Measurements from ENCODE around the gene PRPF31. TPM values are rescaled to one million over a fixed set of nuclear protein-coding genes. Genes with fewer than 3 reads are reported as not detected.

Gene PRPF31
- total RNA-seq, 1 donor from 2014 or later, result 43.5 TPM

DNA sequence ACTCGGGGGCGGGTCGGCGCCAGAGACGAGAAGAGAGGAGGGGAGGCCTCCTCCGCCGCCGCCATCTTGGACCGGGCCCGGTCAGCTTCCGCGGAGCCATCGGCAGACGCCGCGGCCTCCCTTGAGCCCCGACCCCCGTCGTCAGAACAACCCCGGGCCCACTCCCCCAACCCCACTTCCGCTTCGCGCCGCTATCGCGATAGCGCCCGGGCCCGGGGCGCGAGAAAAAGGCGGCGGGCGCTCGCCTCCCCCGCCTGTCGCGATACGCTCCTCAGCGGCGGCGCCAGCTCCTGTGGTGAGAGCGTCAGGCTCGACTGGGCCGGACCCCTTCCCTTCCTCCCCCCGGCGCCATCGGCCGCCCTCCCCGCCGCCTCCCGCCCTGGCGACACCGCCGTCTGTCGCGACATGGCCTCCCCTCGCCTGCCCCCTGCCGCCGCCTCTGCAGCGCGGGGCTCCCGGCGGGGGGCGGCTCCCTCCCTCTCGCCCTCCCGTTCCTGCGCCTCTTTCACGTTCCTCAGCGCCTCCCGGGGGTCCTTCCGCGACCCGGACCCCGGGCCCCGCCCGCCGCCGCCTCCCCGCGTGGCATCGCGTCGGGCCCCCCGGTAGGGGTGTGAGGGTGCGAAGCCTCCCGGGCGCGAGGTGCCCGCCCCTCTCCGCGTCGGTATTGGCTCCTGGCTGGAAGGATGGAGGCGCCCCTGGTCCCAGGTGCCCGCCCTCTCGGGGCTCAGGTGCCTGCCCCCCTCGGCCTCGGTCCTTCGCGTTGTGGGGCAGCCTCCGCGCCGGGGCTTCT, 22.3 kb downstream of the PRPF31 start, which contains the start of gene CNOT3:
Gene CNOT3 (plus strand): TSS at position 64 of the 790 bp plus-strand sequence. CDS start 5,217 bp downstream, outside the sequence.
- ATAC-seq (peak in 1 of 2 donors; percentile 4), DNase-seq (peak; percentile 57)
- Histone ChIP-seq H3K4me1 (peaks cover 47% of the 10 kb centered on the region), H3K27me3 (ENCODE audit: low read depth) (no peaks in the 10 kb centered on the region), H3K9me3 (no peaks in the 10 kb centered on the region), H3K4me3 (peak within 1 kb of the TSS; percentile 94), H3K27ac (peak within 1 kb of the TSS; percentile 96), H3K36me3 (peaks cover 23% of the 10 kb centered on the region)
- intact Hi-C loops (cut with DNase I), result no loop called here
- TF ChIP-seq, protein P1, sequence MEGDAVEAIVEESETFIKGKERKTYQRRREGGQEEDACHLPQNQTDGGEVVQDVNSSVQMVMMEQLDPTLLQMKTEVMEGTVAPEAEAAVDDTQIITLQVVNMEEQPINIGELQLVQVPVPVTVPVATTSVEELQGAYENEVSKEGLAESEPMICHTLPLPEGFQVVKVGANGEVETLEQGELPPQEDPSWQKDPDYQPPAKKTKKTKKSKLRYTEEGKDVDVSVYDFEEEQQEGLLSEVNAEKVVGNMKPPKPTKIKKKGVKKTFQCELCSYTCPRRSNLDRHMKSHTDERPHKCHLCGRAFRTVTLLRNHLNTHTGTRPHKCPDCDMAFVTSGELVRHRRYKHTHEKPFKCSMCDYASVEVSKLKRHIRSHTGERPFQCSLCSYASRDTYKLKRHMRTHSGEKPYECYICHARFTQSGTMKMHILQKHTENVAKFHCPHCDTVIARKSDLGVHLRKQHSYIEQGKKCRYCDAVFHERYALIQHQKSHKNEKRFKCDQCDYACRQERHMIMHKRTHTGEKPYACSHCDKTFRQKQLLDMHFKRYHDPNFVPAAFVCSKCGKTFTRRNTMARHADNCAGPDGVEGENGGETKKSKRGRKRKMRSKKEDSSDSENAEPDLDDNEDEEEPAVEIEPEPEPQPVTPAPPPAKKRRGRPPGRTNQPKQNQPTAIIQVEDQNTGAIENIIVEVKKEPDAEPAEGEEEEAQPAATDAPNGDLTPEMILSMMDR (IDR thresholded peaks at IDR 0.05), result peak; percentile 7

DNA sequence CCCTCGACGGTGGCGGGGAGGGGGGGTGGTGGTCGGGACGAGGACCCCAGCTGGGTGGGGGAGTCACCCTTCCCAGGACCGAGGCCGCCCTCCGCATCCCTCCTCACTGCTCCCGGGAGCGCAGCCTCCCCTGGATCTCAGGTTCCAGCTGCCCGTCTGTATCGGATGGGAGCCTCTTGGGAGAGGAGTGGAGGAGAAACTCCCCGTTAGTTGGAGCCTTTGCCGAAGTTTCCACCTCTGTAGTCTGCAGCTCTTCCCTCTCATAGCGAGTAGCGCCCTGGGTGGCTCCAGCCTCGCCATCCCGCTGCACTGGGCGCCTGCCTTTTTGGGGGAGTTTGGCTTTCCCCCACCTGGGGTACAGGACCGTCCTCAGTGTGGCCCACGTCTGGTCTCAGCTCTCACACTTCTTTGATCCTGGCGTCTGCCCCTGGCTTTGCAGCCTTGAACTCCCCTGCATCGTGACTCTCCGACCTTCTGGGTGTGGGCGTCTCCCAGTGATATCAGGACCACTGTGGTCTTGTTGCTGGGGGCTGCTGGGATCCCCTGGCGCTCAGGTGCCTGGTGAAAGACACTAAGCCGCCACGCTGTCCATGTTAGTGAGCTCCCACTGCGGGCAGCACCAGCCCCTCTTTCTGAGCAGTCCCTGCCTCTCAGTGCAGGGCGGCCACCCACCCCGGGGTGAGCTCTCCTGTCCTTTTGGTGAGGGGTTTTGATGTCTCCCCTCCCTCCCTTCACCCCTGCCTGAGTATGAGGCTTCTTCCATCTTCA, 23.1 kb downstream of the PRPF31 start:
- DNase-seq (no peak), ATAC-seq (no peak)
- Histone ChIP-seq H3K27ac (peak overlapping the region; percentile 96), H3K4me3 (peak overlapping the region; percentile 94), H3K9me3 (no peaks in the 10 kb centered on the region), H3K36me3 (peaks cover 31% of the 10 kb centered on the region), H3K4me1 (peaks cover 47% of the 10 kb centered on the region), H3K27me3 (ENCODE audit: low read depth) (no peaks in the 10 kb centered on the region)
- intact Hi-C loops (cut with DNase I), result no loop called here
- TF ChIP-seq, protein P1 (IDR thresholded peaks at IDR 0.05), result no peak

DNA sequence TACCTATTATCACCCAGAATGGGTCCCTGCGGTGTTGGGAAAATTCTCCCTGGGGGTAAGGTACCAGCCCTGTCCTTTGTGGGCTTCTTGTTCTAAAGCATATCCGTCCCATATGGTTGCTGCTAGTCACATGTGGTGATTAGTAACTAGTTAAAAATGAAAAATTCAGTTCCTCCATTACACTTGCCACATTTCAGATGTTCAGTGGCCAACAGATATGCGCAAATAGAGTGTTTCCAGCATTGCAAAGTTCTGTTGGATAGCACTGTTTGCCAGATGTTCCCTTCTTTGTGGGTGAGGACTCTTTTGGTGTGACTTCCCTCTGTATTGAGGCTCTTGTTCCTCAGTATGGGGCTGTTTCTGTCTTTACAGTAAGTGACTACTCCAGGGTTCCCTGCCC, 25.8 kb downstream of the PRPF31 start:
- ATAC-seq, result no peak
- no peaks in the 10 kb centered on the region for H3K9me3 ChIP-seq
- TF ChIP-seq, protein P1 (IDR thresholded peaks at IDR 0.05), result no peak
- peaks cover 40% of the 10 kb centered on the region for H3K4me1 ChIP-seq
- no peaks in the 10 kb centered on the region for H3K27me3 ChIP-seq (ENCODE audit: low read depth)
- intact Hi-C loops (cut with DNase I), result no loop called here
- no peak for DNase-seq
- peaks cover 58% of the 10 kb centered on the region for H3K36me3 ChIP-seq
- H3K27ac ChIP-seq, result no peak overlapping the region
- no peak overlapping the region for H3K4me3 ChIP-seq

DNA sequence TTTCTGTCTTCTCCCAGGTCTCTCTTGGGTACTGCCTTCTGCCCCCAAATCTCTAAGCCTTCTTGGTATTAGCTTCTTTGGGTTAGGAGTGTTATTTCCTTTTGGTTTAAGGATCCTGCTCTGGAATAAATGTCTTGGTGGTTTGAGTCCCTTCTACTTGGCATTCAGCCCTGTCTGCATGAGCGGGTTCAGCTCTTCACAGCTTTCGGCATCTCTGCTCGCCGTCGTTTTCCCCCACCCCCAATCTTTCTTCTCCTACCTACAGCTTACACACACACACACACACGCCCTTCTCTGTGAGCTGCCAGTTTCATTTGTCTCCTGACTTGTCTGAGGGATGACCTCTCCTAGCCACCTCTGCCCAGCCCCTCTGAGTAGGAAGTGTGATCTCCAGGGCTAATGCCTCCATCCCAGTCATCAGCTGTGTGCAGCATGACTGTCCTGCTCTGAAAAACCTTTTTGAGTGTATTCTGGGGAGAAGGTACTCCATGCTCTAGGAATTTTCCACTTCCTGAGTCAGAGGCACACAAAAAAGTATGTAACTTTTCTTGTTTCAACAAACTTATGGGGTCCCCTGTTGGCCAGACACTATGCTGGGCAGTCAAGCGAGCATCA, 26.7 kb downstream of the PRPF31 start:
- H3K27me3 ChIP-seq (ENCODE audit: low read depth), result no peaks in the 10 kb centered on the region
- ATAC-seq (no peak), DNase-seq (no peak)
- TF ChIP-seq, protein P1 (IDR thresholded peaks at IDR 0.05), result no peak
- no peak overlapping the region for H3K27ac ChIP-seq
- peaks cover 67% of the 10 kb centered on the region for H3K36me3 ChIP-seq
- H3K4me3 ChIP-seq, result no peak overlapping the region
- peaks cover 36% of the 10 kb centered on the region for H3K4me1 ChIP-seq
- intact Hi-C loops (cut with DNase I), result no loop called here
- no peaks in the 10 kb centered on the region for H3K9me3 ChIP-seq

DNA sequence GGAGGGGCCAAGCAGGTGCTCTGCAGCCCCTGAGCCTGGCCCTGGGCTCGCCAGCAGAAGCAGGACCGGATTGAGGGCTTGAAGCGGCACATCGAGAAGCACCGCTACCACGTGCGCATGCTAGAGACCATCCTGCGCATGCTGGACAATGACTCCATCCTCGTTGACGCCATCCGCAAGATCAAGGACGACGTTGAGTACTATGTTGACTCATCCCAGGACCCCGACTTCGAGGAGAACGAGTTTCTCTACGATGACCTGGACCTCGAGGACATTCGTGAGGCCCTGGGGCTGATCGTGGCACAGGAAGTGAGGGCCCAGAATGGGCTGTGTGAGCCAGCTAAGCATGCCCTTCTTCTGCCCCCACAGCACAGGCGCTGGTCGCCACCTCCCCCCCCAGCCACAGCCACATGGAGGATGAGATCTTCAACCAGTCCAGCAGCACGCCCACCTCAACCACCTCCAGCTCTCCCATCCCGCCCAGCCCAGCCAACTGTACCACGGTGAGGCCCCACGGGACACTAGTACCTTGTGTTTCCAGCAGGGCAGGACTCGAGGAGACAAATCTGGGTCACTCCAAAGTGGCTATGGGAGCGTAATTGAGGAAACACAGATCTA, 30.1 kb downstream of the PRPF31 start:
- Histone ChIP-seq H3K27me3 (ENCODE audit: low read depth) (no peaks in the 10 kb centered on the region), H3K36me3 (peaks cover 96% of the 10 kb centered on the region), H3K4me3 (no peak overlapping the region), H3K4me1 (peaks cover 13% of the 10 kb centered on the region), H3K9me3 (no peaks in the 10 kb centered on the region), H3K27ac (no peak overlapping the region)
- DNase-seq, result no peak
- intact Hi-C loops (cut with DNase I), result no loop called here
- no peak for ATAC-seq
- TF ChIP-seq, protein P1 (IDR thresholded peaks at IDR 0.05), result no peak
